Measurements from ENCODE around the gene CD320.

DNA sequence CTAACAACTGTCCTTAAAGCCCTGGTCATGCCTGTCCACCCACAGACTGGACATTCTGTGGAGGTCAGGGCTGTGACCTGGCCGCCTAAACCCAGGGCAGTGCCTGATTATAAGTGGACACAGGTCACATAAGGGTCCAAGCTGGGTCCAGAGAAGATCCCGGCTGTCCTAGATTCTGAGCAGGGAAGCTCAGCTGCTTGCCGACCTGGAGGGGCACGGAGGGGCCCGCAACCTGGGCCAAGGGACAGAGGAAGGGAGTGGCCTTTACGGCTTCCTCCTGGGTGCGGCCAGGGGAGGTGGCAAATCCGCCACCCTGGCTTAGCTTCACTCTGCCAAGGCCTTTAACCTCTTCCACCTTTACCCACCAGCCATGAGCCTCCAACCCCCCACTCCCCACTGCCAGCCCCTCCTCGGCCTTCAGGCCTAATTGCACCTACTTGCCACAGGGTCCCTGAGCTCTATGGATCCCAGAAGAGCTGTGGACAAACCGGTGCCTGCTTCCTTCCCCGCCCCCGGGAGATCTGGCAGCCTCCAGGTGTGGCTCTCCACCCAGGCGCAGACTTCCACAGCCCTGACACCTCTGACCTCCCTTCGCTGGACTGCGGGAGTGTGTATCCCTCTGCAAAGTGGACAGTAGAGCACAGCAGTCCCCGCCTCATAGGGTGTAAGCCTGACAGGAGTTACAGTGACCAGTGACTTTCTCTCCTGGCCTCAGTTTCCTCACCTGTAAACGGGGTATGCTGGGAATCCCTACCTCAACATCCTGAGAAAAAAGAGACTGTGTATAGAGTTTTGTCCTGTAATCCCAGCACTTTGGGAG lies 1.7 kb downstream of the CD320 start:
- TF ChIP-seq, protein P1, sequence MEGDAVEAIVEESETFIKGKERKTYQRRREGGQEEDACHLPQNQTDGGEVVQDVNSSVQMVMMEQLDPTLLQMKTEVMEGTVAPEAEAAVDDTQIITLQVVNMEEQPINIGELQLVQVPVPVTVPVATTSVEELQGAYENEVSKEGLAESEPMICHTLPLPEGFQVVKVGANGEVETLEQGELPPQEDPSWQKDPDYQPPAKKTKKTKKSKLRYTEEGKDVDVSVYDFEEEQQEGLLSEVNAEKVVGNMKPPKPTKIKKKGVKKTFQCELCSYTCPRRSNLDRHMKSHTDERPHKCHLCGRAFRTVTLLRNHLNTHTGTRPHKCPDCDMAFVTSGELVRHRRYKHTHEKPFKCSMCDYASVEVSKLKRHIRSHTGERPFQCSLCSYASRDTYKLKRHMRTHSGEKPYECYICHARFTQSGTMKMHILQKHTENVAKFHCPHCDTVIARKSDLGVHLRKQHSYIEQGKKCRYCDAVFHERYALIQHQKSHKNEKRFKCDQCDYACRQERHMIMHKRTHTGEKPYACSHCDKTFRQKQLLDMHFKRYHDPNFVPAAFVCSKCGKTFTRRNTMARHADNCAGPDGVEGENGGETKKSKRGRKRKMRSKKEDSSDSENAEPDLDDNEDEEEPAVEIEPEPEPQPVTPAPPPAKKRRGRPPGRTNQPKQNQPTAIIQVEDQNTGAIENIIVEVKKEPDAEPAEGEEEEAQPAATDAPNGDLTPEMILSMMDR (IDR thresholded peaks at IDR 0.05; ENCODE audit: poor library complexity, severe bottlenecking), result no peak
- TF ChIP-seq POLR2AphosphoS5 (IDR thresholded peaks at IDR 0.05), result no peak
